GM12801 (cell line): Measurements from ENCODE around the gene CATSPERD.

Experiments
- CTCF ChIP-seq: IDR thresholded peaks from one replicate; pipeline ENCODE4 v1.5.1; 2011; ENCODE audit warnings: control low read depth; ENCODE audit not compliant: insufficient read length; ENCODE audit errors: extremely low read depth

CATSPERD gene

GRCh38 chr19:5681391-5682106 lies 38.9 kb upstream of the CATSPERD start:
- TF ChIP-seq CTCF, result no peak

- TF ChIP-seq CTCF, result no peak
These were observed 38.3 kb upstream of the CATSPERD start for GRCh38 chr19:5682107-5682482.

- TF ChIP-seq CTCF, result no peak
These were observed 37.1 kb upstream of the CATSPERD start for GRCh38 chr19:5683177-5683886.

- no peak for TF ChIP-seq CTCF
These were observed 35.6 kb upstream of the CATSPERD start for GRCh38 chr19:5684694-5685430.

- no peak for TF ChIP-seq CTCF
These were observed 34.2 kb upstream of the CATSPERD start for GRCh38 chr19:5686326-5686646.

GRCh38 chr19:5686647-5687359 lies 33.6 kb upstream of the CATSPERD start:
- TF ChIP-seq CTCF, result no peak
